RKO (cell line): ENCODE data around the gene CUX1.
A peak's percentile ranks its signal among the peaks of the same experiment; 100 is the strongest.
"Not testable (repeated sequence)": the region's sequence is repeated elsewhere in the genome, so short reads cannot be mapped to it uniquely, and the experiment has no call there.

Experiments used
- DNase-seq: peaks from one replicate; pipeline ENCODE4 v3.0.0-alpha.2; 2016; ENCODE audit warnings: low spot score

Gene CUX1

DNA sequence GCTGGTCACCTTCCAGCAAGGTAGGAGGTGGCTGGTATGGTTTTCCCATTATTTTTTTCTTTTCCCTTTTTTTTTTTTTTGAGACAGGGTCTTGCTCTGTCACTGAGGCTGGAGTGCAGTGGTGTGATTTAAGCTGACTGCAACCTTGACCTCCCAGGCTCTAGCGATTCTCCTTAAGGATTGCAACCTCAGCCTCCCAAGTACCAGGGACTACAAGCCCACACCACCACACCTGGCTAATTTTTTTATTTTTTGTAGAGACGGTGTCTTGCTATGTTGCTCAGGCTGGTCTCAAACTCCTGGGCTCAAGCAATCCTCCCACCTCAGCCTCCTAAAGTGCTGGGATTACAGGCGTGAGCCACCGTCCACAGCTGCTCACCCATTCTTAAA lies 24.7 kb upstream of the CUX1 start:
- DNase-seq = not testable (repeated sequence)

GRCh38 chr7:101795461-101795860 lies 22.0 kb upstream of the CUX1 start:
- DNase-seq = no peak

DNA sequence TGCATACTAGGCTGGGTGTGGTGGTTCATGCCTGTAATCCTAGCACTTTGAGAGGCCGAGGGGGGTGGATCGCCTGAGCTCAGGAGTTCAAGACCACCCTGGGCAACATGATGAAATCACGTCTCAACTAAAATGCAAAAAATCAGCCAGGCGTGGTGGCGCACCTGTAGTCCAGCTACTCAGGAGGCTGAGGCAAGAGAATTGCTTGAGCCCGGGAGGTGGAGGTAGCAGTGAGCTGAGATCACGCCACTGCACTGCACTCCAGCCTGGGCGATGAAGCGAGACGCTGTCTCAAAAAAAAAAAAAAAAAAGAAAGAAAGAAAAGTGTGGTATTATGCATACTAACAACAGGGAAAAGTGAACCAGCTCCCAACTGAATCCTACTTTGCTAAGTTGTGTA lies 19.3 kb upstream of the CUX1 start:
- not testable (repeated sequence) for DNase-seq

GRCh38 chr7:101803203-101804087 lies 14.0 kb upstream of the CUX1 start:
- no peak for DNase-seq

DNA sequence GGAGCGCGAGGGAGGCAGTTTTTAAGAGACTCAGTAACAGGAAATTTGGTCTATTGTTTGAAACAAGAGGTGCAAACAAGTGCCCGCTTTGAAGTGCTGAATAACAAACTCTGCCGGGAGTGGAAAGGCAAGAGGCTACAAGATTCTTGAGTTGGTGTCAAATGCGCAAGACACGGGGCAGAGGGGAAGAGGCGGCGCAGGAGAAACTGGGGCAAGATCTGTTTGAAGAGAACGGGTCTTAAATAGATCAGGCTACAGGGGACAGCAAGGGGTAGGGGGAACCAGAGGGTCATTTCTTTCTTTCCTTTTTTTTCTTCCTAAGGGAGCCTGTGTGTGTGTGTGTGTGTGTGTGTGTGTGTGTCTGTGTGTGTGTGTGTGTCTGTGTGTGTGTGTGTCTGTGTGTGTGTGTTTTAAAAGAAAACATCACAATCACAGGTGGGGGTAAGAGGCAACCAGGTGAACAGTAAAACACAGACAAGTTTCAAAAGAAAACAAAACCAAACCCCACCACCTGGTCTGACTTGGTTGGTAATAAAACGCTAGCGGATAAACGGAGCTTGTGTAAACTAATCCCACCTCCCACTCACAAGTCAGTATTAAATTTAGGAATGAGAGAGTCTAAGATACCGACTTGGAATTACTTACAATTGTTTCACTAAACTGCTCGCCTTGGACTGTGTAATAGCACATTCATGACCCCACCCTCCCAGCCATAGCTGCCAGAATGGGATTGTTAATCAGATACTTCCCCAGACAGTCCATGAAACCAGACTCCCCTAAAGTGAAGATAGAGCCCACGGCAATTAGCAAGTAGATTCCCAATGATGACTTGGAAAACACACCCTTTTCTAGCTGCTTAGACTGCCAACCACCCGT lies 13.1 kb upstream of the CUX1 start:
- DNase-seq = no peak

- DNase-seq = no peak
Measured at GRCh38 chr7:101804967-101805366, 12.5 kb upstream of the CUX1 start.

GRCh38 chr7:101812595-101812994 lies 4.8 kb upstream of the CUX1 start:
- no peak for DNase-seq

DNA sequence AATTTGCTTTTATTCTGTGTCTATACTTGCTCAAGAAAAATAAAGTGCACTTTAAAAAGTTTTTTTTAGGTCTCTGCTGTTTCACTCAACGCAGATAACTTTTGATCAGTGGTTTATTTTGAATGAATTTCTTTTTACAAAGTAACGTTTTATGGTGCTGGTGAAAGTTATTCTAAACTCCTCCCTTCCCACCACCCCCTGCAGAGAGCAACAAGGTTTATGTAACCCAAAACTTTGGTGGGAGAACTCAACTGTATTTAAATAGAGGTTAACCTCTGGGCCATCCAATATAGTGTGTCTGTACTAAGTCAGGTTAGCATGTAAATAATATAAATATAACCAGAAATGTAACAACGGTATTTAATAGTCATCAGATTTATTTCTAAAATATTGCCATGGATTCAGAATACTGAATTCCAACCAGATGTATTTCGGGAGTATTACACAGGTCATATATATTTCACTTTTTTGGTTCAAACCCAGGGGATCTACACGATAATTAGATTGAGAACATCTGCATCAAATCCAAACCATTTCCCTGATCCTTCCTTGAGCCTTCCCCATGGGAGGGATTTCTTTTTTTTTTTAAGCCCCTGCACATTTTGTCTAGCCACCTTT lies 3.9 kb upstream of the CUX1 start:
- DNase-seq = no peak

DNA sequence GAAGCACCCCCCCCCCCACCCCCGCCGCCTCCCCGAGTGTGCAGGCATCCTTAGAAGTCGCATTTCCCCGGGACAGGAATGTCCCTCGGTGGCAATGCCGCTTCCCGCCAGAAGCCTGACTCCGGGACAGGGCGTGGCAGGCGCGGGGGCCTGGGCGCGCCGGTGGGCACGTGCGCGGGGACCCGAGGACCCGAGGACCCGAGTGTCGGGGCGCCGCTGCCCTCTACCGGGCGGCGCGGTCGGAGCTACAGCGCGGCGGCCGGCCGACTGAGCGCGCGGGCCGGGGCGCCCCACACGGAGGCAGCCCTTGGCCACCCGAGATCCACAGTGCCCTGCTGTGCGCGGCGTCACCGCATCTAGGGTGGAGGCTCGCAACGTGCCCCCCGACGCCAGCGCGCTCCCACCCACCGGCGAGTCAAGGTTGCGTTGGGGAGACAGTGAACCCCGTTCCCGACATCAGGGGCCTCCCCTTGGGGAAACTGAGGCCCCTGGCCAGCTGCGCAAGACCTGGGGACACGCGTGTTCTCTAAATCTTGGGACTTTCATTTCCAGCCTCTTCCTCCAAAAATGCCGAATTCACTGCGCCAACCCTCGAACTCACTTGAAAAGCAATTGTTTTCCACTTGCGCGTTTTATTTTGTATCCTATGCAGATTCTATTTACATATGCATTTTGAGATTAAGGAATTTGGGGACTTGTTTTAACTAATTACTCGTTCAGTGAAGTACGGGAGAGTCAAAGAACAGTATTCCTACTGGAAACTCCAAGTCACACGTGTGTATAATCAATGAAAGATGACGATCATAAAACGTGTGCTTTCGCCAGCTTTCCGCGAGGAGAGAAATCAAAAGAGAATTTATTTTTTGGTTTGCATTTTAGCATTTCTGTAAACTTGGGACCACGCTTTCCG lies 3.1 kb upstream of the CUX1 start:
- peak; percentile 82 for DNase-seq

GRCh38 chr7:101814991-101815825 lies 2.2 kb upstream of the CUX1 start:
- peak; percentile 58 for DNase-seq

GRCh38 chr7:101815826-101816594 lies 1.4 kb upstream of the CUX1 start:
- peak; percentile 83 for DNase-seq

DNA sequence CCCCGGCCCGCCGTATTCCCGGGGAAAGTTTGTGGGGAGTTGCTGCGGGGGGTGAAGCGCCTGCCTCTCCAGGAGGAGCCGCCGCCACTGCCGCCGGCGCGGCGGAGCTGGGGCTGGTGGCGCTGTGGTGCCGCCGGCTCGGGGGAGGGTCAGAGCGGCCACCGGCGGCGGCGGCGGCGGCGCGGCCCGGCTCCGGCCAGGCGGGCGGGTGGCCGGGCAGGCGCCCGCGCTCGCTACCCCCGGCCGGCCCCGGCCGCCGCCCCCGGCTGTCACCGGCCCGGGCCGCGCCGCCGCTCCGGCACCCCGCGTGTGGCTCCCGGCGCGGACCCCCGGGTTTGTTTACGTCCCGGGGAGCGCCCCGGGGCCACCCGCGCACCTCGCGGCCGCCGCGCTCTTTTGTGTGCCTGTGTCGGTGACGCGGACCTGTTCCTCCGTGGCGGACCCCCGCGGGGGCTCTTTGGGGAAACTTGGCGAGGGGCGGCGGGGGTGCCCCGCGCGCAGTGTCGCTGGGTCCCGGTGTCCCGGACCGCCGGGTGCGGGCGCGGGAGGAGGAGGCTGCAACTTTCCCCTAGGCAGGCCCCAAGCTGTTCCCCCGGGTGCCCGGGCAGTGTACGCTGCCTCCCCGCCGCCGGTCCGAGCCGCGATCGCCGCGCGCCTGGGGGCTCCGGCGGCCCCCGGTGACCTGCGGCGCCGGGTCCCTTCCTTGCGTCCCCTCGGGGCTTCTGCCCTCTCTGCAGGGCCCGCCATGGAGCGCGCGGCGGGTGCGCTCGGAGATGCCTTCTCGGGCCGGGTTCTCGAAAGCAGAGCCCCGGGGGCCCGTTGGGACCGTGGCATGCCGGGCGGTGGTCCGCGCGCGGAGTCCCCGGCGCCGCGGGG lies 593 bp upstream of the CUX1 start:
- peak; percentile 58 for DNase-seq

GRCh38 chr7:101818287-101819071 lies 1.1 kb downstream of the CUX1 start:
- DNase-seq = no peak

DNA sequence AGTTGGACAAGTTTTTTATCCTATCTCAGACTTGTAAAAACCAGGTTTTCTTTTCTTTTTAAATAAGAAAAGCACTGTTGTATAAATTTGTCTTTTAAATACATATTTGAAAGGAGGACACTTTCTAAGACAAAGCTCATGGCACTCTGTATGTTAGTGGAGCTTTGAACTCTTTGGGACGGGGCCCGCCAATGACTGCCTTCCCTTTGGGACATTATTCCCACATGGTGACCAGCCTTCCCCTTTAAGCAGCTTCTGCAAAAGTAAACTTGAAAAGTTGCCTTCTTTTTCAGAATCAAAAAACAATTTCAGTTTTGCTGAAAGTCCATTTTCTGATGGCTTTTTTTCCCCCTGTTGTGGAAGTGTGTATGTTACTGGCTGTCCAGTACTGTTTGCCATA lies 1.8 kb downstream of the CUX1 start:
- DNase-seq = no peak

DNA sequence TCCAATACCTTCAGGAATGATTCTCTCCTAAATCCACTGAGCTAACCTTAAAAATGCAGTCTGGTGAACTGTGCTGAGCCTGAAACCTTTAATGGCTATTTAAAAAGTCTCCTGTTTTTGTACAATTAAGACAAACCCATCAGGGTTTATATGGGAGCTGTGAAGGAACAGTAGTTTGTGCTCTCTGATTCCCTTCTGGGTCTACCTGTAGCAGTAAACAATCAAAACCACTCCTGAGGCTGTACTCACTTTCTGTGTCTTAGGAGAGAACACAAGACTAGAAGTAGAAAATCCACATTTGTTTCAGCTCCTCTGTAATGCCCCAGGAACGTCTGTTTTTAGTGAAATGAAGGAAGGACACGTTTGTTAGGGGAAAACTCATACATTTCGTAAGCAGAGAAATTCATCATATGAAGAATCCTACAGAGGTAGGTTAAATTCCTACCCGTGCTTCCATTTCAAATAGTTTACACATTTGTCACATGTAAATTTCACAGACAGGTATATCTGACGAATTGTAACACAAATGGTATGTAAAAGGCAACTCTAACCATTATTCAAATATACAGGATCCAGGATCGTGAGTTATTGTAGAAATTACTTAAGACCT lies 2.6 kb downstream of the CUX1 start:
- no peak for DNase-seq

DNA sequence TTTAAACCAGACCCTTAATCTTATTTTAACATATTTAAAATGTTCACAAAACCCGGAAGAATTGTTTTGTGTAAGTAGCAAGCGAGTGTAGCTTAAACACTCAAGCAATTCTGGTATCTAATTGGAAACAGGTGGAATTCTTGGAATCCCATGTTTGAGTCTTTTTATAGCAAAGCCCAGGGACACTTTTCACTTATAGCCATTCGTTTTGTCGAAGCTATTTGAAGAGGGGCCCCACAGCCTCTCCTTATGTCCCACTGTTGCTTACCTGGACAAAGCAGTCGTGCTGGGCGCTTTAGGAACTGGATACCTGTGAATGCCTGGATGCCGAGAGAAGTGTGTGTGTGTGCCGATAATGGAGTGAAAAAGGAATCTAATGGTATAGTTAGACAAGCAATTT lies 3.3 kb downstream of the CUX1 start:
- DNase-seq = no peak

DNA sequence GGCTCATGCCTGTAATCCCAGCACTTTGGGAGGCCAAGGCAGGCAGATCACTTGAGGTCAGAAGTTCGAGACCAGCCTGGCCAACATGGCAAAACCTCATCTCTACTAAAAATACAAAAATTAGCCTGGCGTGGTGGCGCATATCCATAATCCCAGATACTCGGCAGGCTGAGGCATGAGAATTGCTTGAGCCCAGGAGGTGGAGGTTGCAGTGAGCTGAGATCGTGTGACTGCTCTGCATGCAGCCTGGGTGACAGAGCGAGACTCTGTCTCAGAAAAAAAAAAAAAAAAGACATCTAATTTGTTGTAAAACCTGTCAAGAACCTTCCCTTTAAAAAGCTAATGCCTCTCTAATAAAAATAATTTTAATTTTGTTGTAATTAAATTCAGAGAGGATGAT lies 5.2 kb downstream of the CUX1 start:
- not testable (repeated sequence) for DNase-seq

GRCh38 chr7:101823096-101823495 lies 5.7 kb downstream of the CUX1 start:
- no peak for DNase-seq
